ENCODE measurements around the gene CEP85L. TPM values are rescaled to one million over a fixed set of nuclear protein-coding genes. Genes with fewer than 3 reads are reported as not detected.

The CEP85L gene
- total and polyA plus RNA-seq, 2 of the 13 experiments (the other 11 are each of a cell fraction or from before 2014, with no cell fraction given) = 0.44 to 1.7 TPM

DNA sequence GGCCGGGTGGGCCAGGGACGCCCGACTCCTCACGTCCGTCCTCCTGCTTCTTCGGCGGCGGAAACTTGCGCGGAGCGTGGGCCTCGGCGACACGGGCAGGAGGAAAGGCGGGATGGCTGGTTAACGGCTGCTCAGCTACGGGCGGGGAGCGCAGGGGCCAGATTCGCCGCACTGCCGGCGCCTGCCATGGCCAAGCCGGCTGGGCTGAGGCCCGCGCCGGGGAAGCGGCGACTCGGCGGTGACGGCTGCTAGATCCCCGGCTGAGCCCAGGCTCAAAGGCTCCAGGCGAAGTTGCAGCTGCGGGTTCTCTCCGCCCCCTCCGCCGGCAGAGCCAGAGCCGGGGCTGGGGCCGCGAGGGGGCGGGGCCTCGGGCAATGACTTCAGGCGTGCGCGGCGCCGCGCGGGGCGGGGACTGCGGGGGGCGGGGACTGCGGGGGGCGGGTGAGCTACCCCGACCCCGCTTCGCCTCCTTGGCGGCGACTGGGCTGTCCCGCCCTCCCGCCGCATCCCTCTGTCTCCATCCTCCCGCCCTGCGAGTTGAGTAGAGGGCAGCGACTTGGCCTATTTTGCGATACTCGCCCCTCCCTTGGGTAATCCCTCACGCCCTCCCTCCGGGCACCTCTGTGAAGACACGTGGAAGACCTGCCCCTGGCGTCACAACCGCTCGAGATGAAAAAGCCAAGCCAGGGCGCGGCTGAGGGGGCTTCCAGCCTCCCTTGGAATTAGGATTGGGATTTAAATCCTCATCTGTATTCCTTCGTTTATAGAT, at the start of gene CEP85L (continued):
- TF ChIP-seq, protein P1, sequence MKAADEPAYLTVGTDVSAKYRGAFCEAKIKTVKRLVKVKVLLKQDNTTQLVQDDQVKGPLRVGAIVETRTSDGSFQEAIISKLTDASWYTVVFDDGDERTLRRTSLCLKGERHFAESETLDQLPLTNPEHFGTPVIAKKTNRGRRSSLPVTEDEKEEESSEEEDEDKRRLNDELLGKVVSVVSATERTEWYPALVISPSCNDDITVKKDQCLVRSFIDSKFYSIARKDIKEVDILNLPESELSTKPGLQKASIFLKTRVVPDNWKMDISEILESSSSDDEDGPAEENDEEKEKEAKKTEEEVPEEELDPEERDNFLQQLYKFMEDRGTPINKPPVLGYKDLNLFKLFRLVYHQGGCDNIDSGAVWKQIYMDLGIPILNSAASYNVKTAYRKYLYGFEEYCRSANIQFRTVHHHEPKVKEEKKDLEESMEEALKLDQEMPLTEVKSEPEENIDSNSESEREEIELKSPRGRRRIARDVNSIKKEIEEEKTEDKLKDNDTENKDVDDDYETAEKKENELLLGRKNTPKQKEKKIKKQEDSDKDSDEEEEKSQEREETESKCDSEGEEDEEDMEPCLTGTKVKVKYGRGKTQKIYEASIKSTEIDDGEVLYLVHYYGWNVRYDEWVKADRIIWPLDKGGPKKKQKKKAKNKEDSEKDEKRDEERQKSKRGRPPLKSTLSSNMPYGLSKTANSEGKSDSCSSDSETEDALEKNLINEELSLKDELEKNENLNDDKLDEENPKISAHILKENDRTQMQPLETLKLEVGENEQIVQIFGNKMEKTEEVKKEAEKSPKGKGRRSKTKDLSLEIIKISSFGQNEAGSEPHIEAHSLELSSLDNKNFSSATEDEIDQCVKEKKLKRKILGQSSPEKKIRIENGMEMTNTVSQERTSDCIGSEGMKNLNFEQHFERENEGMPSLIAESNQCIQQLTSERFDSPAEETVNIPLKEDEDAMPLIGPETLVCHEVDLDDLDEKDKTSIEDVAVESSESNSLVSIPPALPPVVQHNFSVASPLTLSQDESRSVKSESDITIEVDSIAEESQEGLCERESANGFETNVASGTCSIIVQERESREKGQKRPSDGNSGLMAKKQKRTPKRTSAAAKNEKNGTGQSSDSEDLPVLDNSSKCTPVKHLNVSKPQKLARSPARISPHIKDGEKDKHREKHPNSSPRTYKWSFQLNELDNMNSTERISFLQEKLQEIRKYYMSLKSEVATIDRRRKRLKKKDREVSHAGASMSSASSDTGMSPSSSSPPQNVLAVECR (CRISPR knock-in tag; IDR thresholded peaks at IDR 0.05; ENCODE audit: borderline replicate concordance) = peak; percentile 83; the same call in 1 of the 2 replicates
- TF ChIP-seq CEBPG (CRISPR knock-in tag; IDR thresholded peaks at IDR 0.05) = no peak
- TF ChIP-seq, protein P2, sequence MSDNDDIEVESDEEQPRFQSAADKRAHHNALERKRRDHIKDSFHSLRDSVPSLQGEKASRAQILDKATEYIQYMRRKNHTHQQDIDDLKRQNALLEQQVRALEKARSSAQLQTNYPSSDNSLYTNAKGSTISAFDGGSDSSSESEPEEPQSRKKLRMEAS (IDR thresholded peaks at IDR 0.05) = peak; percentile 53
- TF ChIP-seq PITX1 (CRISPR knock-in tag; IDR thresholded peaks at IDR 0.05) = no peak
- TF ChIP-seq, protein P3, sequence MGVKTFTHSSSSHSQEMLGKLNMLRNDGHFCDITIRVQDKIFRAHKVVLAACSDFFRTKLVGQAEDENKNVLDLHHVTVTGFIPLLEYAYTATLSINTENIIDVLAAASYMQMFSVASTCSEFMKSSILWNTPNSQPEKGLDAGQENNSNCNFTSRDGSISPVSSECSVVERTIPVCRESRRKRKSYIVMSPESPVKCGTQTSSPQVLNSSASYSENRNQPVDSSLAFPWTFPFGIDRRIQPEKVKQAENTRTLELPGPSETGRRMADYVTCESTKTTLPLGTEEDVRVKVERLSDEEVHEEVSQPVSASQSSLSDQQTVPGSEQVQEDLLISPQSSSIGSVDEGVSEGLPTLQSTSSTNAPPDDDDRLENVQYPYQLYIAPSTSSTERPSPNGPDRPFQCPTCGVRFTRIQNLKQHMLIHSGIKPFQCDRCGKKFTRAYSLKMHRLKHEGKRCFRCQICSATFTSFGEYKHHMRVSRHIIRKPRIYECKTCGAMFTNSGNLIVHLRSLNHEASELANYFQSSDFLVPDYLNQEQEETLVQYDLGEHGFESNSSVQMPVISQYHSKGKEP (CRISPR knock-in tag; IDR thresholded peaks at IDR 0.05) = no peak
- no peak; the same call in none of the 2 replicates for TF ChIP-seq ZNF501 (CRISPR knock-in tag; IDR thresholded peaks at IDR 0.05)
- no peak for TF ChIP-seq FOXK1 (CRISPR knock-in tag; IDR thresholded peaks at IDR 0.05; ENCODE audit: borderline replicate concordance, low read depth)
- TF ChIP-seq KDM2A (CRISPR knock-in tag; IDR thresholded peaks at IDR 0.05; ENCODE audit: borderline replicate concordance, low read depth) = peak; percentile 56; the same call in 1 of the 2 replicates
- peak; percentile 78; the same call in 1 of the 2 replicates for TF ChIP-seq ZNF225 (CRISPR knock-in tag; IDR thresholded peaks at IDR 0.05)
- TF ChIP-seq RNF2 (conservative IDR thresholded peaks at IDR 0.05; ENCODE audit: low read depth) = peak; percentile 13
- TF ChIP-seq, protein P4, sequence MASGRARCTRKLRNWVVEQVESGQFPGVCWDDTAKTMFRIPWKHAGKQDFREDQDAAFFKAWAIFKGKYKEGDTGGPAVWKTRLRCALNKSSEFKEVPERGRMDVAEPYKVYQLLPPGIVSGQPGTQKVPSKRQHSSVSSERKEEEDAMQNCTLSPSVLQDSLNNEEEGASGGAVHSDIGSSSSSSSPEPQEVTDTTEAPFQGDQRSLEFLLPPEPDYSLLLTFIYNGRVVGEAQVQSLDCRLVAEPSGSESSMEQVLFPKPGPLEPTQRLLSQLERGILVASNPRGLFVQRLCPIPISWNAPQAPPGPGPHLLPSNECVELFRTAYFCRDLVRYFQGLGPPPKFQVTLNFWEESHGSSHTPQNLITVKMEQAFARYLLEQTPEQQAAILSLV (CRISPR knock-in tag; IDR thresholded peaks at IDR 0.05; ENCODE audit: borderline replicate concordance) = no peak
- TF ChIP-seq ATF1 (CRISPR knock-in tag; IDR thresholded peaks at IDR 0.05) = no peak
- no peak for TF ChIP-seq RFX1 (IDR thresholded peaks at IDR 0.05)
- TF ChIP-seq NBN (conservative IDR thresholded peaks at IDR 0.05) = no peak
- TF ChIP-seq, protein P5, sequence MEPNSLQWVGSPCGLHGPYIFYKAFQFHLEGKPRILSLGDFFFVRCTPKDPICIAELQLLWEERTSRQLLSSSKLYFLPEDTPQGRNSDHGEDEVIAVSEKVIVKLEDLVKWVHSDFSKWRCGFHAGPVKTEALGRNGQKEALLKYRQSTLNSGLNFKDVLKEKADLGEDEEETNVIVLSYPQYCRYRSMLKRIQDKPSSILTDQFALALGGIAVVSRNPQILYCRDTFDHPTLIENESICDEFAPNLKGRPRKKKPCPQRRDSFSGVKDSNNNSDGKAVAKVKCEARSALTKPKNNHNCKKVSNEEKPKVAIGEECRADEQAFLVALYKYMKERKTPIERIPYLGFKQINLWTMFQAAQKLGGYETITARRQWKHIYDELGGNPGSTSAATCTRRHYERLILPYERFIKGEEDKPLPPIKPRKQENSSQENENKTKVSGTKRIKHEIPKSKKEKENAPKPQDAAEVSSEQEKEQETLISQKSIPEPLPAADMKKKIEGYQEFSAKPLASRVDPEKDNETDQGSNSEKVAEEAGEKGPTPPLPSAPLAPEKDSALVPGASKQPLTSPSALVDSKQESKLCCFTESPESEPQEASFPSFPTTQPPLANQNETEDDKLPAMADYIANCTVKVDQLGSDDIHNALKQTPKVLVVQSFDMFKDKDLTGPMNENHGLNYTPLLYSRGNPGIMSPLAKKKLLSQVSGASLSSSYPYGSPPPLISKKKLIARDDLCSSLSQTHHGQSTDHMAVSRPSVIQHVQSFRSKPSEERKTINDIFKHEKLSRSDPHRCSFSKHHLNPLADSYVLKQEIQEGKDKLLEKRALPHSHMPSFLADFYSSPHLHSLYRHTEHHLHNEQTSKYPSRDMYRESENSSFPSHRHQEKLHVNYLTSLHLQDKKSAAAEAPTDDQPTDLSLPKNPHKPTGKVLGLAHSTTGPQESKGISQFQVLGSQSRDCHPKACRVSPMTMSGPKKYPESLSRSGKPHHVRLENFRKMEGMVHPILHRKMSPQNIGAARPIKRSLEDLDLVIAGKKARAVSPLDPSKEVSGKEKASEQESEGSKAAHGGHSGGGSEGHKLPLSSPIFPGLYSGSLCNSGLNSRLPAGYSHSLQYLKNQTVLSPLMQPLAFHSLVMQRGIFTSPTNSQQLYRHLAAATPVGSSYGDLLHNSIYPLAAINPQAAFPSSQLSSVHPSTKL (CRISPR knock-in tag; IDR thresholded peaks at IDR 0.05) = peak; percentile 46; the same call in 1 of the 2 replicates
- TF ChIP-seq MEIS2 (CRISPR knock-in tag; IDR thresholded peaks at IDR 0.05) = no peak
- TF ChIP-seq HOXA3 (CRISPR knock-in tag; IDR thresholded peaks at IDR 0.05) = peak; percentile 38; the same call in 1 of the 2 replicates

Measured in HepG2 (cell line).